GM12878 (cell line): Measurements from ENCODE around the gene SEC22C. TPM values are rescaled to one million over a fixed set of nuclear protein-coding genes. Genes with fewer than 3 reads are reported as not detected.

Experiments
- ATAC-seq: fragments of 200-7000 bp; cut with Tn5 transposase; 3 replicates; pipeline ENCODE4 v1.9.1; 2020; ENCODE audit warnings: mild to moderate bottlenecking, moderate library complexity
- BruUV-seq: library from RNA; stranded (reverse); fragments of 400-500 nt; replicated peaks from 2 replicates; lab custom pipeline; 2021; lab: Mats Ljungman, UMichigan
- CTCF ChIA-PET: fragments of 300-600 bp; sonication (Branson Sonifier 250); formaldehyde crosslinking; extraction: SDS; loops from one replicate; lab custom pipeline; 2021; ENCODE audit warnings: inconsistent platforms; lab: Yijun Ruan, JAX
- POLR2A ChIA-PET: fragments of 350-600 bp; formaldehyde crosslinking; extraction: SDS; loops from one replicate; lab custom pipeline; 2021; ENCODE audit warnings: inconsistent platforms; lab: Charles Lee
- RAD21 ChIA-PET: fragments of 300-600 bp; sonication (Branson Sonifier 250); formaldehyde crosslinking; loops from one replicate; lab custom pipeline; 2023; ENCODE audit warnings: antibody characterized with exemption; ENCODE audit not compliant: unreplicated experiment; lab: Charles Lee
- SMC1A ChIA-PET: fragments of 300-600 bp; sonication (Branson Sonifier 250); formaldehyde crosslinking; loops from one replicate; lab custom pipeline; 2023; ENCODE audit not compliant: unreplicated experiment, uncharacterized antibody; lab: Charles Lee
- DNase-seq: peaks from one replicate; pipeline ENCODE4 v3.0.0-alpha.2; 2011; ENCODE audit warnings: low read depth, low spot score
- FAIRE-seq: peaks from 3 replicates; lab custom pipeline; 2011; peaks lifted over from hg19 to GRCh38; lab: Jason Lieb, UNC
- H2AFZ ChIP-seq: 2 replicates; pipeline ENCODE4 v1.6.0; 2011; ENCODE audit warnings: low read depth, low read length, control low read depth; ENCODE audit not compliant: control insufficient read depth
- H3K27ac ChIP-seq: 2 replicates; pipeline ENCODE4 v1.5.1; 2011; ENCODE audit warnings: control low read depth; ENCODE audit not compliant: control insufficient read depth, insufficient read depth
- H3K27me3 ChIP-seq, 2 experiments: replicated peaks in 1 of 2; 2 replicates each; pipeline versions ENCODE4 v1.6.0 to v1.6.1; 2011; ENCODE audit warnings: low read length in 1 of 2; ENCODE audit not compliant: control insufficient read depth in 2 of 2, insufficient read depth in 2 of 2
- H3K36me3 ChIP-seq, 2 experiments: 2 replicates each; pipeline ENCODE4 v1.5.1; 2011; ENCODE audit warnings: low read length in 1 of 2; ENCODE audit not compliant: control insufficient read depth in 2 of 2, insufficient read depth in 2 of 2
- H3K4me1 ChIP-seq: 2 replicates; pipeline ENCODE4 v1.6.1; 2011; ENCODE audit warnings: mild to moderate bottlenecking, low read length, moderate library complexity, mixed read lengths; ENCODE audit not compliant: control insufficient read depth, insufficient read depth
- H3K4me2 ChIP-seq: 2 replicates; pipeline ENCODE4 v1.6.0; 2011; ENCODE audit warnings: control low read depth; ENCODE audit not compliant: control insufficient read depth, insufficient read depth
- H3K4me3 ChIP-seq: fragments of 200-600 bp; sonication (generic); 2 replicates; pipeline ENCODE4 v1.5.1; 2016
- H3K79me2 ChIP-seq: 2 replicates; pipeline ENCODE4 v1.6.0; 2011; ENCODE audit warnings: low read length; ENCODE audit not compliant: control insufficient read depth, insufficient read depth
- H3K9ac ChIP-seq: 2 replicates; pipeline ENCODE4 v1.8.0; 2011; ENCODE audit warnings: low read length, control low read depth, mixed read lengths; ENCODE audit not compliant: control insufficient read depth, insufficient read depth
- H3K9me3 ChIP-seq: replicated peaks from 3 replicates; pipeline ENCODE4 v1.5.1; 2011; ENCODE audit warnings: mild to moderate bottlenecking, low read length; ENCODE audit not compliant: control insufficient read depth, insufficient read depth
- H4K20me1 ChIP-seq: 2 replicates; pipeline ENCODE4 v1.6.0; 2011; ENCODE audit not compliant: control insufficient read depth, insufficient read depth
- ATF2 ChIP-seq: IDR thresholded peaks from 2 replicates; pipeline ENCODE4 v1.6.1; 2012; ENCODE audit warnings: low read length, inconsistent platforms
- BRCA1 ChIP-seq: IDR thresholded peaks from 2 replicates; pipeline ENCODE4 v1.6.1; 2011; ENCODE audit warnings: low read depth, low read length, improper control_type of control experiment
- EGR1 ChIP-seq, 2 experiments: IDR thresholded peaks; 1 replicate in 1 of 2; 2 replicates in 1 of 2; pipeline ENCODE4 v1.6.1; 2011 to 2012; ENCODE audit warnings: low read depth in 2 of 2, low read length in 2 of 2, borderline replicate concordance in 1 of 2, mild to moderate bottlenecking in 1 of 2, moderate library complexity in 1 of 2
- ESRRA ChIP-seq: IDR thresholded peaks from 2 replicates; pipeline ENCODE4 v1.6.1; 2012; ENCODE audit warnings: mild to moderate bottlenecking, low read length, improper control_type of control experiment
- FOS ChIP-seq: IDR thresholded peaks from 3 replicates; pipeline ENCODE4 v1.6.1; 2011; ENCODE audit warnings: borderline replicate concordance; ENCODE audit not compliant: insufficient read length; ENCODE audit errors: extremely low read depth
- GABPA ChIP-seq: IDR thresholded peaks from 2 replicates; pipeline ENCODE4 v1.6.1; 2014; ENCODE audit warnings: antibody characterized with exemption, low read depth, mild to moderate bottlenecking, inconsistent platforms
- MEF2B ChIP-seq: fragments of 450-650 bp; IDR thresholded peaks from 2 replicates; pipeline ENCODE4 v1.6.1; 2018; ENCODE audit warnings: mild to moderate bottlenecking, moderate library complexity; ENCODE audit not compliant: partially characterized antibody, poor library complexity, severe bottlenecking
- MYB ChIP-seq: fragments of 150-350 bp; IDR thresholded peaks from 2 replicates; pipeline ENCODE4 v1.6.1; 2014; ENCODE audit warnings: mild to moderate bottlenecking, low read depth, low read length, borderline replicate concordance
- SPI1 ChIP-seq: IDR thresholded peaks from 2 replicates; pipeline ENCODE4 v1.6.1; 2011; ENCODE audit warnings: low read depth, mild to moderate bottlenecking, low read length, moderate library complexity, borderline replicate concordance; ENCODE audit not compliant: insufficient read depth
- USF2 ChIP-seq: IDR thresholded peaks from 2 replicates; pipeline ENCODE4 v1.6.1; 2011; ENCODE audit warnings: low read depth, low read length, improper control_type of control experiment, borderline replicate concordance
- WGBS: methylation state at CpG from one replicate; pipeline ENCODE4 v1.1.6; 2016; ENCODE audit warnings: low lambda C conversion rate; ENCODE audit not compliant: insufficient replicate concordance, insufficient coverage; ENCODE audit errors: missing lambda C conversion rate; 5-methylcytosine and 5-hydroxymethylcytosine counted together
- in situ Hi-C: fragments of 300-500 bp; cut with MboI; formaldehyde crosslinking; loops from 9 replicates; pipeline ENCODE4 v1.14.3; 2018; ENCODE audit warnings: mixed read lengths
- intact Hi-C: fragments of 100-400 bp; cut with micrococcal nuclease; formaldehyde crosslinking; loops from one replicate; pipeline ENCODE4 v1.14.2; 2022; ENCODE audit not compliant: unreplicated experiment
- polyA plus RNA-seq, 11 experiments: library from polyadenylated mRNA; depleted of rRNA in 4 of 11; unstranded in 6 of 11; stranded (reverse) in 5 of 11; fragments of >200 nt; fragmentation: Nextera tagmentation in 4 of 11; fragmentation: Illumina TruSeq in 1 of 11; extraction: Ambion mirVana in 4 of 11; extraction: Trizol in 1 of 11; gene quantifications; 1 replicate in 1 of 11; 2 replicates in 10 of 11; pipeline versions ENCODE4 v1.2.1 to v1.2.3, GENCODE V29; 2011 to 2016; ENCODE audit warnings: inconsistent platforms in 2 of 11, missing spikeins in 2 of 11, low read depth in 1 of 11
- total RNA-seq, 4 experiments: library from RNA; depleted of rRNA in 3 of 4; stranded (reverse); fragments of >200 nt in 3 of 4; fragmentation: Illumina TruSeq in 1 of 4; extraction: Trizol in 1 of 4; gene quantifications; 2 replicates each; pipeline versions ENCODE4 v1.2.1 to v1.2.3, GENCODE V29; 2013 to 2021
- TF ChIP-seq, protein P1 (sequence below): fragments of 450-650 bp; IDR thresholded peaks from 2 replicates; pipeline ENCODE4 v1.6.1; 2016; ENCODE audit warnings: mild to moderate bottlenecking
- TF ChIP-seq, protein P2 (sequence below): IDR thresholded peaks from 2 replicates; pipeline ENCODE4 v1.6.1; 2012; ENCODE audit warnings: low read depth, low read length, improper control_type of control experiment

SEC22C gene
- total and polyA plus RNA-seq, 10 of the 15 experiments (the other 5 are each of a cell fraction or from before 2014, with no cell fraction given): 15.6 to 47.0 (median 39.1) TPM

- H4K20me1 ChIP-seq: no peaks in the 10 kb centered on the region
- 32% methylated on average over 5 of the region's 5 CpGs for WGBS
- H3K79me2 ChIP-seq: no peaks in the 10 kb centered on the region
- POLR2A ChIA-PET: no interaction called here
- H3K36me3 ChIP-seq: no peaks in the 10 kb centered on the region
- no TSS peak for BruUV-seq
- H3K27ac ChIP-seq: no peak overlapping the region
- H2AFZ ChIP-seq: no peak overlapping the region
- no peak overlapping the region for H3K4me3 ChIP-seq
- CTCF ChIA-PET: interaction anchor here (1.6 kb wide), 1 partner anchor 29 kb away, joined by 3 read pairs; no protein-coding TSS in a partner anchor
- in situ Hi-C loops: no loop called here
- RAD21 ChIA-PET: no interaction called here
- FAIRE-seq (no peak), DNase-seq (no peak), ATAC-seq (no peak)
- H3K4me1 ChIP-seq: no peaks in the 10 kb centered on the region
- H3K9ac ChIP-seq: no peak overlapping the region
- no peaks in the 10 kb centered on the region for H3K27me3 ChIP-seq
- SMC1A ChIA-PET: no interaction called here
- H3K9me3 ChIP-seq: no peaks in the 10 kb centered on the region
- TF ChIP-seq GABPA: no peak
- TF ChIP-seq, protein P1, sequence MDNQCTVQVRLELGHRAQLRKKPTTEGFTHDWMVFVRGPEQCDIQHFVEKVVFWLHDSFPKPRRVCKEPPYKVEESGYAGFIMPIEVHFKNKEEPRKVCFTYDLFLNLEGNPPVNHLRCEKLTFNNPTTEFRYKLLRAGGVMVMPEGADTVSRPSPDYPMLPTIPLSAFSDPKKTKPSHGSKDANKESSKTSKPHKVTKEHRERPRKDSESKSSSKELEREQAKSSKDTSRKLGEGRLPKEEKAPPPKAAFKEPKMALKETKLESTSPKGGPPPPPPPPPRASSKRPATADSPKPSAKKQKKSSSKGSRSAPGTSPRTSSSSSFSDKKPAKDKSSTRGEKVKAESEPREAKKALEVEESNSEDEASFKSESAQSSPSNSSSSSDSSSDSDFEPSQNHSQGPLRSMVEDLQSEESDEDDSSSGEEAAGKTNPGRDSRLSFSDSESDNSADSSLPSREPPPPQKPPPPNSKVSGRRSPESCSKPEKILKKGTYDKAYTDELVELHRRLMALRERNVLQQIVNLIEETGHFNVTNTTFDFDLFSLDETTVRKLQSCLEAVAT: no peak
- no peak for TF ChIP-seq BRCA1
- no peak for TF ChIP-seq MYB
- no peak for TF ChIP-seq MEF2B
- TF ChIP-seq FOS: no peak
- no peak for TF ChIP-seq EGR1 (IDR thresholded peaks at IDR 0.05; ENCODE audit: borderline replicate concordance in 1 of 2, low read depth in 2 of 2, low read length in 2 of 2)
- TF ChIP-seq USF2: no peak
- TF ChIP-seq ATF2: no peak
- TF ChIP-seq, protein P2, sequence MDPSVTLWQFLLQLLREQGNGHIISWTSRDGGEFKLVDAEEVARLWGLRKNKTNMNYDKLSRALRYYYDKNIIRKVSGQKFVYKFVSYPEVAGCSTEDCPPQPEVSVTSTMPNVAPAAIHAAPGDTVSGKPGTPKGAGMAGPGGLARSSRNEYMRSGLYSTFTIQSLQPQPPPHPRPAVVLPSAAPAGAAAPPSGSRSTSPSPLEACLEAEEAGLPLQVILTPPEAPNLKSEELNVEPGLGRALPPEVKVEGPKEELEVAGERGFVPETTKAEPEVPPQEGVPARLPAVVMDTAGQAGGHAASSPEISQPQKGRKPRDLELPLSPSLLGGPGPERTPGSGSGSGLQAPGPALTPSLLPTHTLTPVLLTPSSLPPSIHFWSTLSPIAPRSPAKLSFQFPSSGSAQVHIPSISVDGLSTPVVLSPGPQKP: no peak
- TF ChIP-seq ESRRA: no peak
- no peak for TF ChIP-seq SPI1
- TF ChIP-seq, all 136 proteins: peak for 0
- no peak overlapping the region for H3K4me2 ChIP-seq
- intact Hi-C loops: no loop called here
Measured at GRCh38 chr3:42516443-42516842, 65.3 kb downstream of the SEC22C start.
